ENCODE results near the gene KCNQ1.

Gene KCNQ1

DNA sequence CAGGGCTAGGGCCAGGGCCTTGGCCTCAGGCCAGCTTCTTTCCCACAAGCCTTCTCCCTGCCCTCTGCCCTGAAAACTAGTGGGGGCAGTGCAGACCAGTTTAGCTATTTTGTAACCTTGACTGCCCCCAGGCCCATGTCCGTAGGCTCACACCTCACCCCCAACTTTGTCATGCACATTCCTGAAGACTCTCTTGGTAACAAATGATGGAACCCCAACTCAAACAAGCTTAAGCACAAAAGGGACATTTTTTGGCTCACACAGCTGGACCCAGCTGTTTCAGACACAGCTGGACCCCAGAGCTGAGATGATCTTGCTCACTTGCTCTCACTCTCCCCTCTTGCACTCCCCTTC lies 208.4 kb downstream of the KCNQ1 start:
- DNase-seq = peak; percentile 54

- peak; percentile 86 for DNase-seq
Measured at GRCh38 chr11:2653930-2654739, 209.3 kb downstream of the KCNQ1 start.

DNA sequence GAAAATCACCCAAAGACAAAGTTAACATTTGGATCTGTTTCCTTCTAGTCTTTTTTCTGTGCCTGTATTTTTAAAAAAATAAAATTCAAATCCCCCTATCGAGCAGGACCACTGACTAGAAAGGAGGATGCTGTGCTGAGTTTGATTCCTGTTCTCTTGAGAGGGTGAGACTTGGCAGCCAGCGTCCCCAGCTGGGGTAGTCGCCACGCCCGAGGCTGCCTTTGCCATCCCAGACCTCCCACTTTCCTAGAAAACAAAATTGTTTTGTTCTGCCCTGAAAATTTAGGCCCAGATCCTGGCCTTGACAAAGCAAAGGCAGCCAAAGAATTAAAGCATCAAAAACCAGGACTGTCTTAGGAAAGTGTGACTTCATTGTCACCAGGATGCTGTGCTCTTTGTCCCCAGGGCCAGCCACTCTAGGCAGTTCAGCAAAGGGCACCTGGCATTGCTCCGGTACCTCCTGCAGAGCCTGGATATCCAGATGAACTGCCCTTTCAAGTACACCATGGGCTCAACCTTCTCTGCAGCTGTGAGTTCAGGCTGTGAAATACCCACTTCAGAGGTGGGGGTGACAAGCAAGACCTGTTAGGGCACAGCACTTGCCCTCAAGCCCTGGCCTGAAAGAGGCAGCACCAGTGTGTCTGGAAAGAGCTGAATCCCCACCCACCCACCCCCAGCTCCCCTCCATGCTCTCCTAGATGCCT lies 210.4 kb downstream of the KCNQ1 start:
- DNase-seq = no peak

DNA sequence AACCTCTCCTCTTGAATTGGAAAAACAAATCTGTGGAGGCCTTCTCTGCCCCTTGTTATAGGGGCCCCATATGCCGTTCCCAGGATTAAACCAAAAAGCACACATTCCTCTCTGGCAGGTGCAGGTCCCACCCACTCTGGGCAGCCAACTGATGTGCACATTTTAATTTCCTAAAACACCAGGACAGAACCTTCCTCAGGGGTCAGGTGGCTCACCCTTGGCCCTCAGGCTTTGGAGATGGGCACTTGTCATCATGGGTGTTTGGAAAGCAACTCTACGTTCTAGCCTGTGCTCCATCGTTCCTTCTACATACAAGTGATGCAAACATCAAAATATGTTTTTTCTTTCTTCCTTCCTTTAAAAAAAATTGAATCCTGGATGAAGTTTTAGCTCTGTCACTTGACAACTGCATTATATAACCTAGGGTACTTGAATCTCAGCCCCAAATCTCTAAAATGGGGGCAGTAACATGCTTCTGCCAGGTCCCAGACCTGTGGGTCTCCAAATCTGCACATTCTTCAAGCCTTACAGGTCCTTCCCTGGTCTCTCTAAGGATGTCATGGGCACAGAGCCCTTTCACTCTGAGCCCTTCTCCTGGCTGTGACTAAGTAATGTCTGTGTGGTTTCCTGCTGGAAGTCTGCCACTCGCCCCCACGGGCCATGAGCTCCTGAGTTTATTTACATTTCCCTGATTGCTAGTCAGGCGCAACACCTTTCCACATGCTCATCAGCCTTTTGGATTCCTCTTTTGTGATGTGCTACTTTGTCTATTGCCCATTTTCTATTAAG lies 211.2 kb downstream of the KCNQ1 start:
- DNase-seq = no peak

- no peak for DNase-seq
Measured at GRCh38 chr11:2656859-2657258, 212.1 kb downstream of the KCNQ1 start.

DNA sequence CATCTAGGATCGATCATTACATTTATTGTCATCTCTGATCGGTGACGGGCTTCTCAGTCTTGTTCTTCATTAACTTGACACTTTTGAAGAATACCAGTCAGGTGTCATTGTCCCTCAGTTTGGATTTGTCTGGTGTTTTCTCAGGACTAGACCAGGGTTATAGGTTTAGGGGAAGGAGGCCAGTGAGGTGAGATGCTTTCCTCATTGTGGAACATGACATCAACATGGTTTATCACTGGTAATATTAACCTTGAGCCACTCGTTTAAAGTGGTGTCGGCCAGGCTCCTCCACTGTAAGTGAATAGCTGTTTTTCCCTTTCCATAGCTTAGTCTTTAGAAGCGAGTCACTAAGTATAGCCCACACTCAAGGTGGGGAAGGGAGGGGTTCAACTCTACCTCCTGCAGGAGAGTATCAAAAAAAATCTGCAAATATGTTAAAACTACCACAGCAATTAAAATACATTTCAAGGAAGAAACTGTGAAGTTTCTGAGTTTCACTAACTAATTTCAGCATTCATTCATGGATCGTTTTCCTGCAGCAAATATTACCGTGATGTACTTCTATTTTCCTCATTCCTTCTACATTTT lies 213.0 kb downstream of the KCNQ1 start:
- no peak for DNase-seq

DNA sequence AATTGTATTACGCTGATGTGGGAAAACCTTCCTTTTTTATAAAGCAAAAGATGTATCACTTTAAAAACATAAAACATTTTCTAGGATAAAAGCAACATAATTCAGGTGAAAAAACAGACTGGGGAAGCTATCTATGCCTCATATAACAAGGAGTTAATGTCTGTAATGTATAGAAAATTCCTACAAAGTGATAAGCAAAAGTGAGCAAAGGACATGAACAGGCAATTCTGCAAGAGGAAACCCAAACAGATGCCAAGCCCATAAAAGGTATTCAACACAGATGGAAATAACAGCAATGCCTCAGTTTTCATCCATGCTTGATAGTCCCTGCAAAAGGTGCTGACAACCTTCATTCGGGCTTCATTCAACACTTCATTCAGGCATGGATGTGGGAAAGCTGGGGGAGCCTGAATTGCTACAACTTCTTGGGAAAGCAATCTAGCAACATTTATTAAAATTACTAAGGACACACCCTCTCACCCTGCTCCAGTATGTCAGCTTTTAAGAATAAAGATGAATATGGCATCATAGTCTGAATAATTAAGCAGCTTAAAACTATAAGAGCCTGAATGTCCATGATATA lies 215.6 kb downstream of the KCNQ1 start:
- no peak for DNase-seq

DNA sequence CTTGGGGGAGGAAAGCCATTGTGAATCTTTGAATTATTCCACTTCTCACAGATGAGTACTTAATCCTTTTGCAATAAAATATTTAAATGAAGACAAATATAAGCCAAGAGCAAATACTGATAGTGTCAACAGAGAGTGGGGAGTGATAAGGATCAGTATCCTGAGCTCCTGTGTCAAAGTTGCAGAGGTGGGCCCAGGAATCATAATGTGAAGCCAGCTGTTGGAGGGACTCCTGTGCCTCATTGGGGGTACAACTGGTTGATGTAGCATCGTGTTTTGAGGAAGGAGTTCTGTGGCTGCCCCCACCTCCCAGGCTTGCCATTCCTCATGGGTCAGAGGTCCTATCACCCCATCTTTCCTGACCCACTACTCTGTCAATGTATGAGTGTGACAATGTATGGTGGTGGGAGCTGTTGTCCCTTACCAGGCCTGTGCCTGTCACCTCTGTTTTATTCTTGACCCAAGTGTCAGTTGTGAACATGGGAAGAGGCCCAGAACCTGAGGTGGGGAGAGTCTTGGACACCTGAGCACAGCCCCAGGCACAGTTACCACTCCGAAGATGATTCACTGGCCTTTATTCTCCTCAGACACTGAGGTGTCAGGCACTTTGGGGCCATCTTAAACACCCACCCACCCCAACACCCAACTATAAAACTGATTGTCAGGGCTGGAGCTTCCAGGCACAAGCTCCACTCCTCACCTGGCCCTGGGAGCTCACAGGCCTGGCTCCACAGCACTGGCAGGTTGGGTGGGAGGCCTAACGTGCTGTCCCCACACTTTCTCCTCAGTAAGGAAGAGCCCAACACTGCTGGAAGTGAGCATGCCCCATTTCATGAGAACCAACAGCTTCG lies 216.6 kb downstream of the KCNQ1 start:
- peak; percentile 15 for DNase-seq

DNA sequence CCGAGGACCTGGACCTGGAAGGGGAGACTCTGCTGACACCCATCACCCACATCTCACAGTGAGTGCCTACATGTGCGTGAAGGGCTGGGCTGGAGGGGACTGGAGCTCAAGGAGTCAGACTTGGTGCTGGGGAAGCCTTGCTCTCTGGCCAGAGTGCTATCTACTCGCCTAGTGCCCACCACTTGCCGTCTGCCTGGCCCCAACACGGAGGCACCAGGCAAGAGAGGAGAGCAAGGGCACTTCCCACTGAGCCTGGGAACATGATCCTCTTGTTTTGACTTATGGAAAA lies 217.2 kb downstream of the KCNQ1 start:
- DNase-seq = peak; percentile 21

GRCh38 chr11:2662430-2663299 lies 217.9 kb downstream of the KCNQ1 start:
- DNase-seq = peak; percentile 40

DNA sequence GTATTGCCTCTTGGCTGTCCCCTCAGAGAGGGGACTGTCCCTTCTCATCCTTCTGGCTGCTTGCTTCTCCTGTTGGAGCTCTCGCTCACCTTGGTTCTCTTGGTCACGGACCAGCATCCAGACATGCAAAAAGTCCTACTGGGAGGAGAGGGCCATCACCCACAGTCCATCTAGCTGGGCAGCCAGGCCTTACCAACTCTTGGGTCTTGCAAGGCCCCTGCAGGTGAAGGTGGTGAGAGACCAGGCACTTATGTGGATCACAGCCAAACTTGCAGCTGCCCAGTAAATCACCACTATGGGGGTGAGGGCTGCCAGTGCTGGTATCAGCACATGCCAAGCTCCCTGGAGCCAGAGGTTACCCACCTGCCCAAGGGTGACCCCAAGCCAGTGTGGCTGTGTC lies 218.7 kb downstream of the KCNQ1 start:
- DNase-seq = peak; percentile 14

DNA sequence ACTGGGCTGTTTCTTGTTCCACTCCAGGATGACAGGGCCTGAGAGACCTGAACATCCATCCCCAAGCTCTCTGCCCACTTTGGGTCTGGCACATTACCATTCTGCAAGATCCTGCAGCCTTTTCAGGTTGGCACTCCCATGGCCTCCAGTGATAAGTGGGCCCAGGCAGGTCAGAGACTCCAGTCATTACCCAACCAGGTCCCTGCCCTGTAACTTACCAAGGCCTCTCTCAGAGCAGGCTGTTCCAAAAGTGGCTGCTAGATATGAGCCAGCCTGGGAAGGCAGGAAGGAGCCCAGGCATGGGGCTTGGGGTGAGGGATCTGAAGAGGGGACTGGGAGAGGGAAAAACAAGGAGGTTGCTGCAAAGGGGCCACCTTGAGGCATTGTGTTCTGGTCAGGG lies 219.1 kb downstream of the KCNQ1 start:
- DNase-seq = peak; percentile 18

GRCh38 chr11:2664376-2664775 lies 219.6 kb downstream of the KCNQ1 start:
- no peak for DNase-seq

- DNase-seq = peak; percentile 36
Measured at GRCh38 chr11:2664791-2665525, 220.2 kb downstream of the KCNQ1 start.

- peak; percentile 14 for DNase-seq
Measured at GRCh38 chr11:2665526-2666400, 221.0 kb downstream of the KCNQ1 start.

DNA sequence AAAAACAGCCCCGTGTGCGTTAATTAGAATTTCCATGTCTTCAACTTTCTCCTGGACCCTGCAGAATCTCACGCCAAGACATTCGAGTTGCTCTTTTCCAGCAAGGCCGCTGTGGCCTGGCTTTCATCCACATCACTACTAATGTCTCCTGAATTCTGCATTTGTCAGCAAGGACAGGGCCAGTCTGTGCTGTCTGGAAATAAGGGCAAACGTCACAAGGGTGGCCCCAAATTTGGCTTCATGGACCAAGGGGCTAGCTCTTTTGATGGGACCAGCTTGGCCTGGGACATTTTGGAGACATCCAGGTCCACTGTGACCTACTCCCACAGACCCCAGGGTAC lies 221.6 kb downstream of the KCNQ1 start:
- DNase-seq = peak; percentile 63

DNA sequence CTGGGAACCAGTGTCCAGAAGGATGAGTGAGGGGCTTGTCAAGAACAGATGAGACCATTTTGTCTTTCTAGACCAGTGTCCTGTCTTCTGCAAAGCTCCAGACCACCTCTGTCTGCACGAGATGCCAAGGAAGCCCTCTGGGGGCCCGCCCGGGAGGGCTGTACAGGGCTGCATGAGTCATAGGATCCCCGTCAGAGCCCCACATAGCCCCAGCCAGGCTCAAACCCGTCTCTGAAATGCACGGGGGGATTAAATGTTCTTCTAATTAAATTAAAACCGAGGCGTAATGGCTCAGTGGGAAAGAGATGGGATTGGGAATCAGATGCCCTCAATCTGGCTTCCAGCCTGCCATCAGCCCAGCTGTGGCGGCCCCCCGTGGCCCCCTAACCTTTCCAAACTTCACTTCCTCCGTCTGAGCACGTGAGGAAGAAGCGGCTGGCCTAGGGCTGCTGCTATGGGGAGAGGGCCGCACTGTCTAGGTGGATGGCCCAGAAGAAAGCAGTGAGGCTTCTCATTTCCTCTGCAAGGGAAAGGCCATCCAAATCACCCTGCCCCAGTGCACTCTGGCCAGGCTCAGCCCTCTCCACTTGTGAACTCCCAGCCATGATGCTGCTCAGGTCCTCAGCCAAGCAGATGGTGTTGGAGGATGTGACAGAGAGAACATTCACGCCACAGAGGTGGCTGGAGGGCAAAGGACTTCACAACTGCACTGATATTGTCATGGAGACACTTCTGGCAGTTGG lies 222.2 kb downstream of the KCNQ1 start:
- peak; percentile 42 for DNase-seq

- DNase-seq = no peak
Measured at GRCh38 chr11:2667940-2668339, 223.1 kb downstream of the KCNQ1 start.

DNA sequence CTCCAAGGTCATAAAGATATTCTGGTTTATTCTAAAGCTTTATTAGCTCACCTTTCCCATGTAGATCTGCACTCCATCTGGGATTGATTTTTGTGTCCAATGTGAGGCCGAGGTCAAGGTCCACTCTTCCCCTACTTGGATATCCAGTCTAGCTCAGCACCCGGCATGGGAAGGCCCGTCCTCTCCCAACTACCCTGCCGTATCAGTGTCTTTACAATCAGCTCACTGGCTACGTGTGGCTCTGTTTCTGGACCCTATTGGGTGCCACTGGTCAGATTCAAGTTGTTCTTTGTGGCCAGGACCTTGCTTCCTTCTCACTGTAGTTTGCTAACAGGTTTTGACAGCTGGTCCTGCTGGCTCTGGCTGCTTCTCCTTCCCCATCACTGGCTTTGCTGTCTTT lies 224.1 kb downstream of the KCNQ1 start:
- no peak for DNase-seq

Measured in right hindlimb (tissue), 1 donor.